Right kidney (tissue), 1 donor: ENCODE measurements around the gene TRA2A.
A peak's percentile ranks its signal among the peaks of the same experiment; 100 is the strongest.

Experiments used
- DNase-seq: peaks from one replicate; pipeline ENCODE4 v3.0.0-alpha.2; 2016

Gene TRA2A

GRCh38 chr7:23471106-23471859 lies 60.5 kb downstream of the TRA2A start:
- DNase-seq = peak; percentile 77

- DNase-seq = peak; percentile 90
Observed at GRCh38 chr7:23470330-23471105, 61.3 kb downstream of the TRA2A start, which contains the start of gene IGF2BP3. TSS of gene IGF2BP3 (minus strand) at chr7:23470491. CDS start at chr7:23470110, 381 bp downstream.

GRCh38 chr7:23469961-23470250 lies 61.9 kb downstream of the TRA2A start:
- peak; percentile 75 for DNase-seq

GRCh38 chr7:23469150-23469960 lies 62.4 kb downstream of the TRA2A start:
- peak; percentile 89 for DNase-seq

- DNase-seq = peak; percentile 88
Observed at GRCh38 chr7:23468526-23469149, 63.1 kb downstream of the TRA2A start.

GRCh38 chr7:23467806-23468525 lies 63.8 kb downstream of the TRA2A start:
- peak; percentile 81 for DNase-seq

GRCh38 chr7:23467291-23467805 lies 64.4 kb downstream of the TRA2A start:
- peak; percentile 72 for DNase-seq

- DNase-seq = no peak
Observed at GRCh38 chr7:23462846-23463245, 68.9 kb downstream of the TRA2A start.

GRCh38 chr7:23458044-23458443 lies 73.7 kb downstream of the TRA2A start:
- no peak for DNase-seq

- no peak for DNase-seq
Observed at GRCh38 chr7:23456093-23456492, 75.7 kb downstream of the TRA2A start.

- DNase-seq = no peak
Observed at GRCh38 chr7:23454881-23455526, 76.8 kb downstream of the TRA2A start.
